ENCODE measurements around the gene PEX11G.

The PEX11G gene

GRCh38 chr19:7478173-7478842, 10.5 kb downstream of the PEX11G start:
- Histone ChIP-seq H3K4me1 (ENCODE audit: insufficient read depth, insufficient read length) (peaks cover 20% of the 10 kb centered on the region), H3K4me3 (ENCODE audit: insufficient read length, low read depth) (no peak overlapping the region), H3K27me3 (ENCODE audit: insufficient read depth, insufficient read length) (no peaks in the 10 kb centered on the region), H3K9me3 (ENCODE audit: insufficient read depth, low read length) (peaks cover 6% of the 10 kb centered on the region; the same call in 1 of the 2 replicates), H3K9ac (ENCODE audit: insufficient read length, low read depth) (no peak overlapping the region), H3K36me3 (ENCODE audit: insufficient read depth, insufficient read length, low read length) (no peaks in the 10 kb centered on the region)
- no peak for DNase-seq (ENCODE audit: low read depth, low spot score)
- TF ChIP-seq ZNF274 (IDR thresholded peaks at IDR 0.05; ENCODE audit: low read depth, low read length) (no peak), YY1 (IDR thresholded peaks at IDR 0.05; ENCODE audit: insufficient read depth, insufficient read length) (no peak), SUZ12 (IDR thresholded peaks at IDR 0.05; ENCODE audit: extremely low read depth, insufficient read depth, insufficient read length) (no peak)

GRCh38 chr19:7477758-7478157, 11.1 kb downstream of the PEX11G start:
- H3K9ac ChIP-seq (ENCODE audit: insufficient read length, low read depth) = no peak overlapping the region
- no peaks in the 10 kb centered on the region for H3K27me3 ChIP-seq (ENCODE audit: insufficient read depth, insufficient read length)
- H3K4me1 ChIP-seq (ENCODE audit: insufficient read depth, insufficient read length) = peaks cover 17% of the 10 kb centered on the region
- H3K36me3 ChIP-seq (ENCODE audit: insufficient read depth, insufficient read length, low read length) = no peaks in the 10 kb centered on the region
- no peak for DNase-seq (ENCODE audit: low read depth, low spot score)
- H3K9me3 ChIP-seq (ENCODE audit: insufficient read depth, low read length) = peaks cover 6% of the 10 kb centered on the region; the same call in 1 of the 2 replicates
- no peak overlapping the region for H3K4me3 ChIP-seq (ENCODE audit: insufficient read length, low read depth)
- TF ChIP-seq ZNF274 (IDR thresholded peaks at IDR 0.05; ENCODE audit: low read depth, low read length) (no peak), YY1 (IDR thresholded peaks at IDR 0.05; ENCODE audit: insufficient read depth, insufficient read length) (no peak), SUZ12 (IDR thresholded peaks at IDR 0.05; ENCODE audit: extremely low read depth, insufficient read depth, insufficient read length) (no peak)

DNA sequence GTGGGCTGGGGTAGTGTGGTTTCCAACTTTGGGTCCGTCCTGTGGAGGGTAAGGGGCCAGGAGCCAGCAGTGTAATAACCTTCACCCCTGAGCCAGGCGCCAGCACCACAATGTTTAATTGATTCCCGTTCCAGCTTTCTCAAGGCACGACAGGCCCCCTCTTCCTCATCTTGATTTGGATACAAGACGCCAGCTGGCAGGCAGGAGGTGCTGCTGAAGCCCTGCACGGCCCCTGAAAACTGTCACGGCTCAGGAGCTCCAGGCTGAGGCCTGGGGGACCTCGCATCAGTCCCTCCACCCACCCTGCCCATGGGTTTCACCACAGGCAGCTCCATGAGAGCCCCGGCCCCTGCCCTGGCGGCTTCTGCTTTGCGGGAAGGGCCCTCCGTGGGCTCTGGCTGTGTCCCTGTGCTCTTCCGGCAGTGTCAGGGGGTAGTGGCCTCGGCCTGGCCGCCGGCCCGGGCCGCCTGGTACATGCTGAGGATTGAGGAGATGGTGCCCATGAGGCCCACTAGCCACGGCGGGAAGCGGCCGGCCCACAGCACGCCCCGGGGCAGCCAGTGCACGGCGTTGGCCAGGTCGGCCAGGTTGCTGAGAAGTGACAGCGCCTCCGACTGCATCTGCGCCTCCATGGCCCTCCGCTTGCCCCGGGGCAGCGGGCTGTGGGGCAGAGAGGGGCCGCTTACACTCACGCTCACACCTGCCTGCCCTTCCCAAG, 11.9 kb downstream of the PEX11G start:
- peaks cover 13% of the 10 kb centered on the region for H3K4me1 ChIP-seq (ENCODE audit: insufficient read depth, insufficient read length)
- peak overlapping the region; percentile 8 for H3K9ac ChIP-seq (ENCODE audit: insufficient read length, low read depth)
- no peak for DNase-seq (ENCODE audit: low read depth, low spot score)
- H3K9me3 ChIP-seq (ENCODE audit: insufficient read depth, low read length) = peaks cover 6% of the 10 kb centered on the region; the same call in 1 of the 2 replicates
- peaks cover 6% of the 10 kb centered on the region for H3K36me3 ChIP-seq (ENCODE audit: insufficient read depth, insufficient read length, low read length)
- TF ChIP-seq YY1 (IDR thresholded peaks at IDR 0.05; ENCODE audit: insufficient read depth, insufficient read length) = no peak
- TF ChIP-seq SUZ12 (IDR thresholded peaks at IDR 0.05; ENCODE audit: extremely low read depth, insufficient read depth, insufficient read length) = no peak
- TF ChIP-seq ZNF274 (IDR thresholded peaks at IDR 0.05; ENCODE audit: low read depth, low read length) = no peak
- H3K4me3 ChIP-seq (ENCODE audit: insufficient read length, low read depth) = no peak overlapping the region
- no peaks in the 10 kb centered on the region for H3K27me3 ChIP-seq (ENCODE audit: insufficient read depth, insufficient read length)

GRCh38 chr19:7476241-7476640, 12.6 kb downstream of the PEX11G start:
- Histone ChIP-seq H3K9ac (ENCODE audit: insufficient read length, low read depth) (peak overlapping the region; percentile 8), H3K4me1 (ENCODE audit: insufficient read depth, insufficient read length) (peaks cover 13% of the 10 kb centered on the region), H3K36me3 (ENCODE audit: insufficient read depth, insufficient read length, low read length) (peaks cover 12% of the 10 kb centered on the region), H3K27me3 (ENCODE audit: insufficient read depth, insufficient read length) (no peaks in the 10 kb centered on the region), H3K4me3 (ENCODE audit: insufficient read length, low read depth) (no peak overlapping the region), H3K9me3 (ENCODE audit: insufficient read depth, low read length) (0 out of 2 replicates have a peak, but pooled peaks cover 2% of the 10 kb centered on the region)
- TF ChIP-seq SUZ12 (IDR thresholded peaks at IDR 0.05; ENCODE audit: extremely low read depth, insufficient read depth, insufficient read length) = no peak
- TF ChIP-seq YY1 (IDR thresholded peaks at IDR 0.05; ENCODE audit: insufficient read depth, insufficient read length) = no peak
- no peak for TF ChIP-seq ZNF274 (IDR thresholded peaks at IDR 0.05; ENCODE audit: low read depth, low read length)
- no peak for DNase-seq (ENCODE audit: low read depth, low spot score)

DNA sequence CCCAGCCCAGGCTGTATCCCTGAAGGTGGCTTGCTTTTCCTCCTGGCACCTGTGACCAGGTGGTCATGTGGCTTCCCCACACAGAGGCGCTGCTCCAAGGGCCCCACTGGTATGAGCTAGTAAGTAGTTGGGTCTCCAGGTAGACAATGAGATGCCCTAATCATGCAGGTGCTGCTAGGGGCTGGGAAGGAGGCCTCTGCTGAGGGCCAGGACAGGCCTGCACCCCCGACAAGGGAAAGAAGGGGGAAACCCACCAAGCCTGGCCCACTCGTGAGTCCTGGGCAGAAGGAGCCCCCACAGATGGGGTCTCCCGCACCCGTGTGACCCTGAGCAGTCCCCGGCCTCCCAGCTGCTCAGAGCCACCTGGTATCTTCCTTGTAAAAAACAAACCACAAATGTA, 13.2 kb downstream of the PEX11G start:
- Histone ChIP-seq H3K4me1 (ENCODE audit: insufficient read depth, insufficient read length) (peaks cover 13% of the 10 kb centered on the region), H3K36me3 (ENCODE audit: insufficient read depth, insufficient read length, low read length) (peaks cover 18% of the 10 kb centered on the region), H3K27me3 (ENCODE audit: insufficient read depth, insufficient read length) (no peaks in the 10 kb centered on the region), H3K9ac (ENCODE audit: insufficient read length, low read depth) (no peak overlapping the region), H3K9me3 (ENCODE audit: insufficient read depth, low read length) (no peaks in the 10 kb centered on the region), H3K4me3 (ENCODE audit: insufficient read length, low read depth) (no peak overlapping the region)
- TF ChIP-seq ZNF274 (IDR thresholded peaks at IDR 0.05; ENCODE audit: low read depth, low read length) = no peak
- no peak for TF ChIP-seq SUZ12 (IDR thresholded peaks at IDR 0.05; ENCODE audit: extremely low read depth, insufficient read depth, insufficient read length)
- no peak for TF ChIP-seq YY1 (IDR thresholded peaks at IDR 0.05; ENCODE audit: insufficient read depth, insufficient read length)
- no peak for DNase-seq (ENCODE audit: low read depth, low spot score)

DNA sequence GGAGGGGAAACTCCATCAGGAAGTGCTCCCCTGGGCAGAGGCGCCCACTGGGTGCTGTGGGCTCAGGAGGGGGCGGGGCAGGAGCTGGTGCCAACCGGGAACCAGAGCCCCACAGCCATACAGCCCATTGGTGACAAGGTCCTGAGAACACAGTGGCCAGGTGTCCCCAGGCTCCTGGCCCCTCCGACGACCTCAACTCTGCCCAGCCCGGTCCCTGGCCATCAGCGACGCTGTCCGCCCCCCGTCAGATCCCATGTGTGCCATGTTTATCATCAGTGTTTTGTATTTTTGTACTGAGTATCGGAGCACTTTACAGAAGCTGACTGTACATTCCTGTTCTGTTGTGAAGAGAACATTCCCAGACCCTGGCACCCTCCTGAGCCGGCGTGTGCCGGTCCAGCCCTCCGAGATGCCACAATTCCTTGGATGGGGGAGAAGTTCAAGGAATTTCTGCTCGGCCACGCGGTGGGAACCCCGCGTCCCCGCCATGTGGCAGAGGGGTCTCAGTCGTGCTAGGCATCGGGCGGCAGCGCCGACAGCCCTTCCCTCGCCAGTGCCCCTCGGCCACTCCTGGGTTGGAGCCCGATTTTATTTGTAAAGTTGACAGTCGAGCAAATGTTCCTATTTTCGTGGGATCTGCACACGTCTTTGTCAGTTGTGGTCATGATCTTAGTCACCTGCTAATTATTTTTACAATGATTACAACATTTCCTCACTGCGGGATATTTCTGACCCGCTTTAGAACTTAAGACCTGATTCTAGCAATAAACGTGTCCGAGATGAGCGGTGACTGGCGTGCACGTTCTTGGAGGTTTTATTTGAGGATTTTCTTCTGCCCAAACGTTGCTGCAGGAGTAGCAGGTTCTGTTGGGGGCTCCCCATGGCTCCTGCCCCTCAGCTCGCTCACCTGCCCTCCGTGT, 16.9 kb downstream of the PEX11G start:
- Histone ChIP-seq H3K27me3 (ENCODE audit: insufficient read depth, insufficient read length) (no peaks in the 10 kb centered on the region), H3K4me3 (ENCODE audit: insufficient read length, low read depth) (no peak overlapping the region), H3K36me3 (ENCODE audit: insufficient read depth, insufficient read length, low read length) (peaks cover 49% of the 10 kb centered on the region), H3K4me1 (ENCODE audit: insufficient read depth, insufficient read length) (peaks cover under 1% of the 10 kb centered on the region), H3K9me3 (ENCODE audit: insufficient read depth, low read length) (no peaks in the 10 kb centered on the region), H3K9ac (ENCODE audit: insufficient read length, low read depth) (no peak overlapping the region)
- DNase-seq (ENCODE audit: low read depth, low spot score) = no peak
- no peak for TF ChIP-seq SUZ12 (IDR thresholded peaks at IDR 0.05; ENCODE audit: extremely low read depth, insufficient read depth, insufficient read length)
- TF ChIP-seq ZNF274 (IDR thresholded peaks at IDR 0.05; ENCODE audit: low read depth, low read length) = no peak
- TF ChIP-seq YY1 (IDR thresholded peaks at IDR 0.05; ENCODE audit: insufficient read depth, insufficient read length) = no peak

Measured in NT2/D1 (cell line).